DMS53 (cell line): ENCODE measurements around the gene TCP11.
A peak's percentile ranks its signal among the peaks of the same experiment; 100 is the strongest.
"Not testable (repeated sequence)": the region's sequence is repeated elsewhere in the genome, so short reads cannot be mapped to it uniquely, and the experiment has no call there.

Source experiments
- DNase-seq: peaks from one replicate; lab custom pipeline; 2025; lab: John Stamatoyannopoulos, UW

TCP11 gene

DNA sequence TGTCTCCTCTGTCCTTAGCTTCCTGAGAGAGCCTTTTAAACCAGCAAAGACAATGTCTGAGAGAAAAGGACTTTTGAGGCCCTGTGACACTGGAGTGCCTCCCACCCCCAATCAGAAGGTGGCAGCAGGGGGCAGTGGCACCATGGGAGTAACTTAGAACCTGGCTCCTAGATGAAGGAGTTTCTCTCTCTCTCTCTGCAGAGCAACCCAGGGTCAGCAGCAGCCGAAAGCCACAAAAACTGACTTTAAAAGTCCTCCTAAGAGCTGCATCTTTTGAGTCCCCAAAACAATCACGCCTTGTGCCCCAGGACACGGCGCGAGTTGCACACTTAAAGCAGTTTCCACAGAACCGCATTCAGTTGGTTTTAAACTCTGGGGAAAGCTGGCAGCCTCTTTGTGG lies 5.3 kb upstream of the TCP11 start:
- peak; percentile 75 for DNase-seq

DNA sequence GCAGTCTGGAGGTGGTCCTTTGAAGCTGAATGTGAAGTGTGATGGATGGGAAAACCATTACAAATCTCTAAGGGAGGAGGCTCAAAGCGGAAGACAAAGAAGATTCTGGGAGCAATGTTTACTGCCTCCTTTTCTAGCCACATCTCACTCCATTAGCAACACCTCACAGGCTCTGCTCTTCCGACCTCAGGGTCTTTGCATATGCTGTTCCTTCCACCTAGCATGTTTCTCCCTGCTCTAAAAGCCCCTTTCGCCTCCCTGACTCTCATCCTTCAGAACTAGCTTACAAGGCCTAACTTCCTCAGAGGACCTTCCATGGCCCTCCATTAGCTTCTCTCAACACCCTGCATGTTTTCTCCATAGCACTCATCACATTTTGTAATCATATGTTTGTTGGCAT lies 4.6 kb upstream of the TCP11 start:
- no peak for DNase-seq

DNA sequence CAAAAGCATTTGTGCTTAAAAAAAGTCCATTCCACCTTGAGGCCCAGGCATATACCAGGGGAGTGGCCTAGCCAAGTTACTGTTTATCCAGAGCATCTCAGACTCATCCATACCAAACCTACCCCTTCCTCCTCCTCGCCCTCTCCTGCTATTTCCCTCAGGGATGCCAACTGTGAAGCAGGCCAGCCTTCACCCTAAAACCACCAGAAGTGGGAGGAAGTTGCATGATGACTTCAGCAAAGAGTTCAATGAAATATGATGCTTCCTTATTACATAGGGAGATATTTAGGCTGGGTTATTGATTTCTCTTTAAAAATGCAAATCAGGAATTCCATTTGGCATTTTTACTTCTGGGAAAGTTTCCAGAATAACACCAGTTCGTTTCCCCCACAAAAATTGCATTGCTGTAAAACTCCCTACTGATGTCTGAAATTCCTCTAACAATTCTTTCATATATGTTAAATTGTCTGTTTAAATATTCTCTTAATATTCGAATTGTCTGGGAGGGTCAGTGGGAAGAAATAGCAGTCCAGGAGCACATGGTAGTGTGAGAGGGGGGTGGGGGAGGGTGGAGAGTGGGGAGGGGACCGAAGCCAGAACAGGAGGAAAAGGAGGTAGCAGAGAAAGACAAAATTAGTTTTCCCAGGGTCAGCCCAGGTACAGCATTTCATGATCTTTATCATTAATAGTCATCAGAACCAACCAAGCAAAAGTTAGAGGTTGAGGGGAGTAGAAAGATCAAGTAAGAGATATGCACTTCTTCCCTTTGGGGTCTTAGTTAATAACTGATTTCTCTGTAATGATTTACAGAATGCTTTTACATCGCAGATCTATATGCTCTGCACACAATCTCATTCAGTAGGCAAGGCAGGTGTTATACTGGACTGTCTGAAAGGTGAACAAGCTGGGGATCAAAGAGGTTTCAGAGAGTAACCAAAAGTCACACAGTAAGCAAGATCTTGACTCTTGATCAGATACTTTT lies 1.7 kb upstream of the TCP11 start:
- no peak for DNase-seq

DNA sequence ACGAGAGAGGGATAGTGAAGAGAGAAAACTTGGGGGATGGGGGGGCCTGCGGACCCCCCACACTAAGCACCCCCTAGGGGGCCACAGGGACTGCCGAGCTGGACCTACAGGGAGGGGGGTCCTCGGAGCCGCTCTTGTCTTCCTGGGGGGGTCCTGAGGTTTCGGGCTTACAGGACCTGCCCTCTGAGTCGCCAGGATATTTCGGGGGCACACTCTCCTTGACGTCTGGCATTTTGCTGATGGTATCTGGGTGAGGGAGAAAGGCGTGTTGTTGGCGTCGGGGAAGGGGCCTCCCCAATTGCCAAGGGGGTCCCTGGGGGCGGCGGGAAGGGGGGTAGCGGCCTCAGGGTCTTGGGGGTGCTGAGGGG lies 516 bp downstream of the TCP11 start:
- no peak for DNase-seq

DNA sequence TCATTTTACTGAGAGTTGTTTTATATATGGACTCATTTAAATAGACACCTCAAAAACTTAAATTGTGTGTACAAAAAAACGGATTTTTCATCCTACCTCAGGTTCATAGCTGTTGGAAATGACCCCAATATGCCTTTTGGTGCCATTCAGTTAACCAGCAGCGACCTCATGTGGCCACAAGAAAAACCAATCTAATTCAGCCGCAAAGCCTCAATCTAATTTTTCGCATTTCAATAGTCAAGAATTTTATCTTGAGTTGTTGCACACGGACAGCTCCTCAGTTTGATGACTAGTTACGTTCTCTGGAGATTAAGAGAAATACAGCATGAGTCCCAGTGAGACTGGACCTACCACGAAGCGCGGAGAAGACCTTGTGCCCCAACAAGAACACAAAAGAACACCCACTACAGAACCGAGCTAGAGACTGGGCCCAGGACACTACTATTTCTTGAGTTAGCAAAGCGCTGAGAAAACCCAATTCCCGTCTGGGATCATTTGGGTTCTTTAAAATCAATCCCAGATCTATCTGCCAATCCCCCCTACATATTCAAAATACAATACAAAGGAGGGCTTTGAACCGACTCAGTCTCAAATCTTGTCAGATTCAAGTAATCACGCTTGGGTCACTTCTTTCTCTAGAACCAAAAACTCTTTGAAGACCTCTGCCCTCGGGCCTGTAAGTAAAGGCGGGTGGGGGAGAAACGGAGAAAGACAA lies 1.1 kb downstream of the TCP11 start:
- peak; percentile 73 for DNase-seq

DNA sequence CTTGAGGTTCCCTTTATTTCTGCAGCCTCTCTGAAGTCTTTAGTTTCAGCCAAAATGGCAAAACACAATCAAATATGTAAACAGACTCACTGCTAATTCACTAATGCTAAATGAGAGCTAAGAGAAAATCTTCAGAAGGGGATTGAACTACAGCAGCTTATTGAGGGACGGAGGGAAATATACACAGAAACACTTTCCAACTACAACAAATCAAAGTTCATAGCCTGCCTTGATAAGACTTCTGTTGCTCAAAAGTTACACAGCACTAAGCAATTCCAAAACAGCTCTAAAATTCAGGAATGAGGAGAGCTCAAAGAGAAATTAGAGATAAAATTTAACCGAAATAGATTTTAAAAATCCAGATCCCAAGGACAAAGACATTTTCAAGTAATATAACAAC lies 1.7 kb downstream of the TCP11 start:
- no peak for DNase-seq

DNA sequence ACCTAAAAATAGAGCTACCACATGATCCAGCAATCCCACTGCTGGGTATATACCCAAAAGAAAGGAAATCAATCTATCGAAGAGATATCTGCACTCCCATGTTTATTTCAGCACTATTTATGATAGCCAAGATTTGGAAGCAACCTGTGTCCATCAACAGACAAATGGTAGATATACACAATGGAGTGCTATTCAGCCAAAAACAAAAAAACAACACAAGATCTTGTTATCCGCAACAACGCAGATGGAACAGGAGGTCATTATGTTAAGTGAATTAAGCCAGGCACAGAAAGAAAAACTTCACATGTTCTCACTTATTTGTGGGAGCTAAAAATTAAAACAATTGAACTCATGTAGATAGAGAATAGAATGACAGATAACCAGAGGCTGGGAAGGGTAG lies 2.9 kb downstream of the TCP11 start:
- DNase-seq, result not testable (repeated sequence)

DNA sequence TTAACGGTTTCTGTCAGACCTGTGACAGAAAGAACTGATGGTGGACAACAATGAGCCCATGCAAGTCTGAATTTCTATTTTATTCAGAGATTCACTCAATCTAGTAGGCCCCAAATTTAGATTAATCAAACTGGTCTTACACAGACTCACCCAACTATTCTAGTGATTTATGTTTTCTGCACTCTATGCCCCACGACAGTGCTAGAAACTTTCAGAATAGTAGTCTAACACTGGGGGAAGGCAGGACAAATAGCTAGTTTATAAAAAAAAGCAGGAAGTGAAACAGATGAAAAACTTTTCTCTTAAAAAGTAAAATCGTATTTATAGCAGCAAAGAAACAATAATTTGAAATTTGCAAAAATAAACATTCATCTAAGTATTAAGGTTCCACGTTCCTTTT lies 5.0 kb downstream of the TCP11 start:
- DNase-seq, result no peak

DNA sequence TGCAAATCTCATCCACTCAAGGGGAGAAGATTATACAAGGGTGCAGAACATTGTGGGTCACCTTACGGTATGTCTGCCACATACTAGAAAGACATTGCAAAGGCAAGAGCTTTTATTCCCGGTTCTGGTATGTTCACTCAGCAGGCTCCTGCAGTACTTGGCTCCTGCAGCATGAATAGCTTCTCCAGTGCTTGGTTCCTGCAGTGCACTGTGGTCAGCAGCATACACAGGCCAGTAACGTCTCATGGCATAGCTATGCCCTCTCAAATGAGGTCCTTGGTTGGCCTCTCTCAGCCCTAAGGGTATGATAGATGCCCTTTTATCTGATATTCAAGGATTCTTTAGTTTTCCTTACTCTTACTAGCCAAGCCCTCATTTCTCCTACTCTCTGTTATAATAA lies 12.6 kb downstream of the TCP11 start:
- no peak for DNase-seq

DNA sequence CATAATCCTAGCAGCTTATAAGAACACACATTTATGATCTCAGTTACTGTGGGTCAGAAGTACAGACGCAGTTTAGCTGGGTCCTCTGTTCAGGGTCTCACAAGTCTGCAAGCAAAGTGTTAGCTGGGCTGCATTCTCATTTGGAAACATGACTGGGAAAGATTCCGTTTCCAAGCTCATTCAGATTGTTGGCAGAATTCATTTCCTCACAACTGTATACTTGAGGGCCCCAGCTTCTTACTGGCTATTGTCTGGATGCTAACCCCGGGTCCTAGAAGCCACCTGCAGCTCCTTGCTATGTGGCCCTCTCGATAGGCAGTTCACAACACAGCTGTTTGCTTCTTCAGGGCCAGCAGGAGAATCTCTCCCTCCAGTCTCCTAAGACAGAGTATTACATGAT lies 13.1 kb downstream of the TCP11 start:
- no peak for DNase-seq

DNA sequence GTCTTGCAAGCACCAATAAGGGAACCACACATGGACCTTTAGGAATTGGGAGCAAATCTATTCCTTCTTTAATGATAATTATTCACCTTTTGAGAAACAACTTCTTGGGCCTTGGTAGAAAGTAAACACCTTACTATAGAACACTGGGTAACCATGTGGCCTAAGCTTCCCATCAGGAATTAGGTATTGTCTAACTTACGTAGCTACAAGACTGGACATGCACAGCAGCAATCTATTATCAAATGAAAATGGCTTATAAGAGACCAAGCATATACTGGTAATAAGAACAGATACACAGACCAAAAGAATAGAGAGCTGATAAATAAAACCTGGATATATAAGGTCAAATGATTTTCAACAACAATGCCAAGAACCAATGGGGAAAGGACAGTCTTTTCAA lies 16.8 kb downstream of the TCP11 start:
- DNase-seq, result no peak

DNA sequence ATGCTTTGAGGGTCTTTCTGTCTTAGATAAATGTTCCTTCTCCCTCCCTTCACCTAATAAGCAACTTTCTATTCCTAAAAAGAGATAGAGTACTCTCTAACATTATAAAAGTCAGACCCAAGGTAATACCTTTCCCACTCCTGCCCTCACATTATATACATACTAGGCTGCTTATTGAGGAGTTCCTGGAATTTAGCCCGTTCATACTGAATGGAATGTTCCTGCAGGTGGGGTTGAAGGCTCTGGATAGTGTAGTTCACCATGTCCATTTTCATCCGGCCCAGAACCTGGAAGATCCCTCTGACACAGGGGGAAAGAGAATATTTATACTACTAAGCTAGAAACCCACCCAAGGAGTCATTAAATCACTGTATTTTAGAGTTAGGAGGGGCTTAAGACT lies 20.4 kb downstream of the TCP11 start:
- DNase-seq, result no peak

DNA sequence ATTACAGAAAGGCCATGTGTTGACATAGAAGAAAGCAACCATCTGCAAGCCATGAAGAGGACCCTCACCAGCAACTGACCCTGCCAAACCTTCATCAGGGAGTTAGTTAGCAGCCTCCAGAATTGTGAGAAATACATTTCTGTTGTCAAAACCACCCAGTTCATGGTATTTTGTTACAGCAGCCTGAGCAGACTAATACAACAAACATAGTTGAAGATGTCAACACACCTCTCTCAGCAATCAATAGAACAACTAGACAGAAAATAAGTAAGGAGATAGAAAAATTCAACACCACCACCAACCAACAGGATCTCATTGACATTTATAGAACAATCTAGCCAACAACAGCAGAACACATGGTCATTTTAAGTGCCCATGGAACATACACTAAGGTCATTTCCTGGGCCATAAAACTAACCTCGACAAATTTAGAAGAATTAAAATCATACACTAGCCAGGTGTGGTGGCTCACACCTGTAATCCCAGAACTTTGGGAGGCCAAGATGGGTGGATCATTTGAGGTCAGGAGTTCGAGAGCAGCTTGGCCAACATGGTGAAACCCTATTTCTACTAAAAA lies 32.7 kb downstream of the TCP11 start:
- DNase-seq, result no peak

DNA sequence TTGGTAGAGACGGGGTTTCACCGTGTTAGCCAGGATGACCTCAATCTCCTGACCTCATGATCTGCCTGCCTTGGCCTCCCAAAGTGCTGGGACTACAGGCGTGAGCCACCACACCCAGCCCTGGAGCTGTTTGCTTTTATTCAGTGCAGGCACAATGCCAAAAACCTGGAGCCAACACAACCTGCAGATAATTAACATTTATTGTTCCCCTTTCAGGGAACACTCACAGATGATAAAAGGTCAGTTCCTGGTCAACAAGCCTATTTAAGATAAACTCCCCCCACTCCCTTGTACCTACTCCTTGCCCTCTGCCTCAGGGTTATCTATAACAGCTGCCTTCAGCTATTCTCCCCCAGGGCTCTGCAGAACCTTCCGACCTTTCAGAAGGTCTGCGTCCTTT lies 33.4 kb downstream of the TCP11 start:
- DNase-seq, result not testable (repeated sequence)

DNA sequence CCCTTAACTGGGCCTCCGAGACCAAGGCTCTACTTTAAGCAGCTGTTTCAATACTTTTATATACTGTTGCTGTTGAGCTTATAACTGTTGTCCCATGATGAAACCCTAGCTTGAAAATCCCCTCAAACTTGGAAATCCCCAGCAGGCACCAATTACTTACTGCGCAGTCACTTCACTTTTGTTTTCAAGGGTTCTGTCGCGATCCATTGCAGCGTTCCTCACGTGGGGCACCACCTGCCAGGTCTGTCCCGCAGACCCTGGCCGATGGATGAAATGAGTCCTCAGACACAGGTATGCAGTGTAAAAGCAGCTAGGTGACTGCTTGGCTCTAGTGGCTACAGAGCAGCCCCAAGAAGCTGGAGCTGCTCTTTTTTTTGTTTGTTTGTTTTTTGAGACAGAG lies 33.9 kb downstream of the TCP11 start:
- not testable (repeated sequence) for DNase-seq

DNA sequence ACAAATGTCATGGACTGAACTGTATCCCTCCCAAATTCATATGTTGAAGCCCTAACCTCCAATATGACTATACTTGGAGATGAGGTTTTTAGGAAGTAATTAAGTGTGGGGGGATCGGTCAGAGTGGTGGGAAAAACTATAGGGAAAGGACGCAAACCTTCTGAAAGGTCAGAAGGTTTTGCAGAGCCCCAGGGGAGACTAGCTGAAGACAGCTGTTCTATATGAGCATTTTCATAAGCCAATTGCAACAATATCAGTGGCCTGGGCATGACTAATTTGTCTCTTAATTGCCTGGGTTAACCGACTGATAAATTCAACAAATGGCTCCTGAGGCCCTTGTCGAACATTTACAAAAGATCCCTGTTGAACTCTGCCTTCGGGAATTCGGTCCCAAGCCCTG lies 35.1 kb downstream of the TCP11 start:
- not testable (repeated sequence) for DNase-seq

DNA sequence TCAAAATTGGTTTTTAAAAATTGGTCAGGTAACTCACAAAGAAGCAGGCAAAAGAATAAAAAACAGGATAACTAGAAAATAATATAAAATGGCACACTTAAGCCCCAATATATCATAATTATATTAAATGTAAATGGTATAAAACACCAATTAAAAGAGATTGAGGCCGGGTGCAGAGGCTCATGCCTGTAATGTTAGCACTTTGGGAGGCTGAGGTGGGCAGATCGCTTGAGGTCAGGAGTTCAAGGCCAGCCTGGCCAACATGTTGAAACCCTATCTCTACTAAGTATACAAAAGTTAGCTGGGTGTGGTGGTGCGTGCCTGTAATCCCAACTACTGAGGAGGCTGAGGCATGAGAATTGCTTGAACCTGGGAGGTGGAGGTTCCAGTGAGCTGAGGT lies 36.1 kb downstream of the TCP11 start:
- DNase-seq, result no peak

DNA sequence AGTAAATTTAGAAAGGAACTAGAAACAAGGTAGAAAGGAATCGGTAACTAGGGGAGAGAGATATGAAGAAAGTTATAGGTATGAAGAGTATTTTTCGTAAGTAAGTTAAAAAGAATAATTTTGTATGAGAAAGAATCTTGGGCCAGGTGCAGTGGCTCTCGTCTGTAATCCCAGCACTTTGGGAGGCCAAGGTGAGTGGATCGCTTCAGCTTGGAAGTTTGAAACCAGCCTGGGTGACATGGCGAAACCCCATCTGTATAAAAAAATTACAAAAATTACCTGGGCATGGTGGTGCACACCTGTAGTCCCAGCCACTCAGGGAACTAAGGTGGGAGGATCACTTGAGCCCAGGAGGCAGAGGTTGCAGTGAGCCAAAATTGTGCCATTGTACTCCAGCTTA lies 42.0 kb downstream of the TCP11 start:
- no peak for DNase-seq

DNA sequence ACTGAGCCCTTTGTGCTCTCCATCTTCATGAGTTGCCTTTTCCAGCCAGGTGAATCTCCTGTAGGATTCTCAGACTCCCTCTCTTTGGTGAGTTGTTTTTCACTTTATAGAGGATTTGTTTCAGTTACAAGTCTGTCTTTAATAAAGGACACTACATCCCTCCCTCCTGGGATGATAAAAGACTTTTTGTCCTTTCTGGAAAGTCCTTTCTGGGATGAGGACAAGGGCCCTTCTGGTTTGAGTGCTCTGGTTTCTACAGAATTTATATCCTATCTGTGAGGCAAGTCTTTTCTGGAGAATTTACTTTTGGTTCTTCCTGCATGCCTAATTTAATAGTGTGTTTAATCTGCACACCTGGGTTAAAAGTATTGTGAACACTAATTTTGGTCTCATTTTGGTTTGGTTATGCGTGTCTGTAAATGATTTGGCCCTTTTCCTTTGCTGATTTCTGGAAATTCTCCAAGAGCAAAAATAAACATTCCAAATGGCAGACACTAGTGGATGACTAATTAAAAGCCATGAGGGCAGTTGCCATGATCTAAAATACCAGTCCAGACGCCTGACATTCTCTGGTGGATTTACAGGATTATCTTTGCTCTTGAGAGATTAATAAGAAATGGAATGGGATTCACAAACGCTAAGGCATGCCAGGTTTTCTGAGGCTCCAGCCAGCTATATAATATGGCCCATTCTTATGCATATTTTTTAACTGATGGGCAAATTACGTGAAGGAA lies 44.8 kb downstream of the TCP11 start:
- peak; percentile 60 for DNase-seq

DNA sequence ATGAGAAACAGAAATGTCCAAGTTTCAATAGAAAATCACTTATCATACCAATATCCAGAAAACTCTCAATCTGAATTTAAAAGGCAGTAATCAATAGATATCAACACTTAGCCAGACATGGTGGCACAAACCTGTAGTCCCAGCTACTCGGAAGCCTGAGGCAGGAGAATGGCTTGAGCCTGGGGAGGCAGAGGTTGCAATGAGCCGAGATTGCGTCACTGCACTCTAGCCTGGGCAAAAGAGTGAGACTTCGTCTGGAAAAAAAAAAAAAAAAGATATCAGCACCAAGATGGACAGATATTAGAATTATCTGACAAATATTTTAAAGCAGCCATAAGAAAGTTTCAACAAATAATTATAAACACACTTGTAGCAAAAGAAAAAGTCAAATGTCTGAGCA lies 47.0 kb downstream of the TCP11 start:
- DNase-seq, result no peak

DNA sequence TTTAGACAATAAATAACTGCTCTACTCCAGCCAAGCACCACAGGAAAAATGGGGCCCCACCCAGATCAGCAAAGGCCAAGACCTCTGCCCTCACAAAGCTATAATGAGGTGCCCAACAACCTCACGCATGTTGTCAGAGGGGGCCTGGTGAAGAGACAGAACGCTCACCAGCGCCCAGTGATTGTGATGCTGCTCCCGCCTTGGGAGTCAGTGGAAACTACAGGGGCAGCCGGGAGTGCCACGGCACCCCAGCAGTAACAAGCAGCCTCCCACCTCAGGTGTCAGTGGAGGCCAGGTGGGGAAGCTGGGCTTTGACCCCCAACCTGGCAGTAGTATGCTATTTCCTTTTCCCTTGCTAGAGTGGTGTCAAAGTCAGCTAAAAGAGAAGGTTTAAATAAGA lies 47.4 kb downstream of the TCP11 start:
- DNase-seq, result no peak

DNA sequence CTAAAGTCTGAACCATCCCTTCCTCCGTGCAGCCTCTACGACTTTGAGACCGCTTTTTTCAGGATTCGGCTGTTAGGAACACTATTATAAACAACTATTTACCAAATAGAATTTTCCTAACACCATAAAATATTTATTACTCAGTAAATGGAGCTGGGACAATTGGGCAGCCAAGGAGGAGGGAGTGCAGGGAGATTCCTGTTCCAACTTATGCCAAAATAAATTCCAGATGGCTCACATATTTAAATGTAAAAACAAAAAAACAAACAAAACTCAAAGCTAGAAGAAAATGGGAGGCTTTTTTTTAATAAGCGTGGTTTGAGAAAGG lies 48.1 kb downstream of the TCP11 start:
- DNase-seq, result no peak
